22Rv1 (cell line): ENCODE measurements around the gene SLC6A4.

Source experiments
- H3K27ac ChIP-seq: fragments of 450-650 bp; 2 replicates; pipeline ENCODE4 v1.5.1; 2017
- ZFX ChIP-seq: fragments of 450-650 bp; IDR thresholded peaks from 2 replicates; pipeline ENCODE4 v1.6.1; 2017; ENCODE audit warnings: antibody characterized with exemption, borderline replicate concordance
- TF ChIP-seq, protein P1 (sequence below): fragments of 450-650 bp; IDR thresholded peaks from 2 replicates; pipeline ENCODE4 v1.5.1; 2017; ENCODE audit warnings: mild to moderate bottlenecking

Gene SLC6A4

DNA sequence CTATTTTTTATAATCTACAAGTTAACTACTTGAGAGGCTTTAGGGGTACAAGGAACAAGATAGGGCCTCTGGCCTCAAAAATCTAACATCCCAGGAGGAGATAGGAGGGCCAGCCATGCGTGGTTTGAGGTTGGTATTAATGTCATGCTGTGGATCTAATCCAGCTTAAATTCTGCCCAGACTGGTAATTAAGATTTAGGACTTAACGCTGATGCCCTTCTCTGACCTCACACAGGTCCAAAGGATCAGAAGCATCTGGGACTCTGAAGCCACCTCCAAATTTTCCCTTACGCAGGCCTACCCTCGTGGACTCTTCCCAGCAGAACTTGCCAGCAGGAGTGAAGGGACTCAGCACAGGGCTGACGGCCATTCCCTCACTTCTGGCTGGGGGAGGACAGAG is 15.1 kb downstream of the SLC6A4 start:
- H3K27ac ChIP-seq = no peak overlapping the region

DNA sequence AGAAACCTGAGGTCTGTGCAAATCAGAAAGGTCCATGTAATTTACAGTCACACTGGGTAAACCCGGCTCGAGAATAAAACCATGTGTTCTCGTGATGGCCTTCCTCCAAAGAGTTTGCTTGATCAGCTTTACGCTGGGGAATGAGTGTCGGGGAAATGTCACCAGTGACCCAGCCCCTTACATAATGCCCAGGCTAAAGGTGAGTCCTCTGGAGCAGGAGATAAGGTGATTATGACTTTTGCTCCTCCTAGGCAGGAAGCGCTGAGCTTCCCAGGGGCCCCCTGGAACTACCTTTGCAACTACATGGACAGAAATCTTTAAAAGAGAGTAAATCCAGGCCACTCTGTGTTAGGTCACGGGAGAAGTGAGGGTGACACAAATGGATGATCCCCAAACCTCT is 15.7 kb downstream of the SLC6A4 start:
- no peak overlapping the region for H3K27ac ChIP-seq
- no peak for TF ChIP-seq ZFX
- TF ChIP-seq, protein P1, sequence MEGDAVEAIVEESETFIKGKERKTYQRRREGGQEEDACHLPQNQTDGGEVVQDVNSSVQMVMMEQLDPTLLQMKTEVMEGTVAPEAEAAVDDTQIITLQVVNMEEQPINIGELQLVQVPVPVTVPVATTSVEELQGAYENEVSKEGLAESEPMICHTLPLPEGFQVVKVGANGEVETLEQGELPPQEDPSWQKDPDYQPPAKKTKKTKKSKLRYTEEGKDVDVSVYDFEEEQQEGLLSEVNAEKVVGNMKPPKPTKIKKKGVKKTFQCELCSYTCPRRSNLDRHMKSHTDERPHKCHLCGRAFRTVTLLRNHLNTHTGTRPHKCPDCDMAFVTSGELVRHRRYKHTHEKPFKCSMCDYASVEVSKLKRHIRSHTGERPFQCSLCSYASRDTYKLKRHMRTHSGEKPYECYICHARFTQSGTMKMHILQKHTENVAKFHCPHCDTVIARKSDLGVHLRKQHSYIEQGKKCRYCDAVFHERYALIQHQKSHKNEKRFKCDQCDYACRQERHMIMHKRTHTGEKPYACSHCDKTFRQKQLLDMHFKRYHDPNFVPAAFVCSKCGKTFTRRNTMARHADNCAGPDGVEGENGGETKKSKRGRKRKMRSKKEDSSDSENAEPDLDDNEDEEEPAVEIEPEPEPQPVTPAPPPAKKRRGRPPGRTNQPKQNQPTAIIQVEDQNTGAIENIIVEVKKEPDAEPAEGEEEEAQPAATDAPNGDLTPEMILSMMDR = no peak

More for the DNA sequence above, 15.1 kb downstream of the SLC6A4 start:
- TF ChIP-seq ZFX = no peak
- TF ChIP-seq, protein P1 = no peak

DNA sequence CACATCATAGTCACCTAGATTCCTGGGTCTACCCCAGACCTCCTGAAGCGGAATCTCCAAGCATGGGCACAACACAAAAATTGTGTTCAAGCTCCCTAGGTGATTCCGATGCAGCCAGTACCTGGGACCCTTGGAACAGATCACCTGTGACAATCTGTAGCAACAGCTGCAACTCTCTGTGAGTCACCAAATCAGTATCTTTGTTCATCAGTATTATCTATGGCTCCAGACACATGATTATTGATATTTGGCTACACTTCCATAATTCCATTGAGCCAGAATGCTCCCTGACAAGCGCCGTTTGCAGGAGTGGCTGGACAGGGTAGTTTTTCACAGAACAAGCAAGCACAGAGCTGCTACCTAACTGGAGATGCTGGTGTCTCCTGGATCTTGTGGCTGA is 16.2 kb downstream of the SLC6A4 start:
- TF ChIP-seq ZFX = no peak
- TF ChIP-seq, protein P1 = no peak
- no peak overlapping the region for H3K27ac ChIP-seq

DNA sequence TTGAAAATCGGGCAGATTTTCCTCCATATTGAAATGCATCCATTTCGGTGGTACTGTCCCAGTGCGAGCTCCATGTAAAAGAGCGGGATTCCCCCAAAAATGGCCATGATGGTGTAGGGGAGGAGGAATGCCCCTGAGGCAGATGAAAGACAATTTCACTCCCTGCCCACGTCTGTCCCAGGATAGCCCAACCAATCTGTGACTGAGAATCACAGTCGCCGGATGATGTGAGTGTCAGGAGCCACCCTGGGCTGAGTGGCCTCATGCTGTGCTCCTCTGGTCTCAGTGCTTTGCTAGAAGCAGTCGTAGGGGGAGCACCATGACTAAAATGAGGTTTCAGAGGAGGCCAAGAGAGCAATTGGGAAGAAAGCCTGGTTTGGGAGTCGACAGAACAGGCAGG is 16.7 kb downstream of the SLC6A4 start:
- H3K27ac ChIP-seq = no peak overlapping the region
- TF ChIP-seq ZFX = no peak

DNA sequence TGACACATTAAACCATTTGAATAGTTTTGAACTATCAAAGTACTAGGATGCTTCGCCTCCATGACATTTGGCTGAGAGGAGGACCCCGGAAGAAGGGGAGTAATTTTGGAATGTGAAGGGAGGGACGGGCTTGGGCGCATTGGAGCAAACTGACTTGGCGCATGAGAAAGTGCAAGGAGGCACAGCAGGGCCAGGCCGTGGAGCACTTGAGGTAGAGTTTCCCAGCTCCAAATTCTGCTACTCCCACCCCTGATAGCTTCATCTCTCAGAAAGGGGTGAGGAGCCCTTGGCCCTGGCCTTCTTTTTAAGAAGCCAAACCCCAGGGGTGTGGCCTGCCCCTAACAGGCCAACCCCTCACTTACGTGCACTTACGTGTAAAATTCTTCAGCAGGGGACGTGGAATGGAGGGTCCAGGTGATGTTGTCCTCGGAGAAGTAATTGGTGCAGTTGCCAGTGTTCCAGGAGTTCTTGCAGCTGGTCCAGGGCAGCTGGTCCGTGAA is 17.7 kb downstream of the SLC6A4 start:
- H3K27ac ChIP-seq = no peak overlapping the region

DNA sequence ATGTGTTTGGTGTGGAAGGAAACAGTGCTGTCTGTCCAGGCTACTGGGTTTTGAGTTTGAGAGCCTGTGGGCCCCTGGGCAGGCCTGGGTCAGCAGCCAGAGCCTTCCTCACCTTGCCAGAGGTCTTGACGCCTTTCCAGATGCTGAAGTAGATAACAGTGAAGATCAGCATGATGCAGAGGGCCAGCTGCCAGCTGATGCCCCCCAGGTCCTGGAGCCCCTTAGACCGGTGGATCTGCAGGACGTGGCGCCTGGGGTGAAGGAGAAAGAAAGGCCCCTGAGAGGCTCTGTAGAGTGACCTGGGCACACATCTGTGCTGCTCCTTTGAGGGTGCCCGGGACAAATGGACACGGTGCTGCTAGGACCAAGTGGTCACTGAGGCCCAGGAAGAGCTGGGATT is 18.4 kb downstream of the SLC6A4 start:
- TF ChIP-seq, protein P1 = no peak
- no peak for TF ChIP-seq ZFX

More for the DNA sequence above, 17.7 kb downstream of the SLC6A4 start:
- TF ChIP-seq ZFX = no peak
- TF ChIP-seq, protein P1 = no peak

DNA sequence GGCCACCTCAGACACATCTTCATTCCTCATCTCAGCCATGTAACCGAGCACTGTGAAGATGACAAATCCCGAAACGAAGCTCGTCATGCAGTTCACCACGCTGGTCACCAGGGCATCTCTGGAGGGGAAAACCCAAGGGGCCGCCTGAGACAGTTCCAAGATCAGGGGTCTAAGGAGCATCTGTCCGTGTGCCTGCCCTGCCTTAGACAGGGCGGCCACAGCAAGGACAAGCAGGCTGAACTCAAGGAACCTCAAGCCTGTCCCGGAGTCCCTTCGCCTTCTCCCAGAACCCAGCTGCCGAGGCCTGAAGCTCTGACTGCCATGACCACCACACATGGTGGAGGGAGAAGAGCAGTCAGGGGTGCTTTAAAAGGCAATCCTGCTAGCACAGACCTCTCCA is 22.7 kb downstream of the SLC6A4 start:
- H3K27ac ChIP-seq = no peak overlapping the region
- TF ChIP-seq, protein P1 = no peak
- no peak for TF ChIP-seq ZFX

More for the DNA sequence above, 18.4 kb downstream of the SLC6A4 start:
- no peak overlapping the region for H3K27ac ChIP-seq

DNA sequence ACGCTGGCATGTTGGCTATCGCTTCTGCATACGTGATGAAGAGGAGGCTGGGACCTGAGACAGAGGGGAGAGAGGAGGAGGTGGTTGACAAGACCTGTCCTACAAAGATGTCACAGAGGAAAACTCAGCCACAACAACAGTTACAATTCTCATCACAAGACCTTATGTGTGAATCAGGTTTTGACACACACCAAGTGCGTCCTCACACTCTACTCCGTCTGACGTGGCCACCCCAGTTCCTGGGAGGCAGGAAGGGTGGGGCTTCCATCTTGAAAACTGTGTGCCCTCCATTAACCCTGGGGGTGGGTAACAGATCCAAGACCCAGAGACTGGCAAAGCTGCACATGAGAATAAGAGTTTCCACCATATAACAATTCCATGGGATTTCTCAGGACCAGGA is 24.1 kb downstream of the SLC6A4 start:
- TF ChIP-seq ZFX = no peak
- TF ChIP-seq, protein P1 = no peak
- no peak overlapping the region for H3K27ac ChIP-seq
